GM10248 (cell line): ENCODE measurements around the gene NAT8.

Source experiments
- CTCF ChIA-PET: fragments of 300-600 bp; sonication (Branson Sonifier 250); formaldehyde crosslinking; extraction: SDS; loops from one replicate; lab custom pipeline; 2021; ENCODE audit warnings: antibody characterized with exemption; lab: Yijun Ruan, JAX
- POLR2A ChIA-PET: fragments of 350-650 bp; sonication (Branson Sonifier 250); formaldehyde crosslinking; extraction: SDS; loops from one replicate; lab custom pipeline; 2020; ENCODE audit warnings: antibody characterized with exemption; lab: Yijun Ruan, JAX
- DNase-seq: peaks from one replicate; pipeline ENCODE4 v3.0.0; 2012; ENCODE audit errors: extremely low spot score
- TF ChIP-seq, protein P1 (sequence below): IDR thresholded peaks from 2 replicates; pipeline ENCODE4 v1.5.1; 2012; ENCODE audit warnings: mild to moderate bottlenecking, low read depth; ENCODE audit errors: extremely low read depth, missing control alignments, control extremely low read depth

Gene NAT8

DNA sequence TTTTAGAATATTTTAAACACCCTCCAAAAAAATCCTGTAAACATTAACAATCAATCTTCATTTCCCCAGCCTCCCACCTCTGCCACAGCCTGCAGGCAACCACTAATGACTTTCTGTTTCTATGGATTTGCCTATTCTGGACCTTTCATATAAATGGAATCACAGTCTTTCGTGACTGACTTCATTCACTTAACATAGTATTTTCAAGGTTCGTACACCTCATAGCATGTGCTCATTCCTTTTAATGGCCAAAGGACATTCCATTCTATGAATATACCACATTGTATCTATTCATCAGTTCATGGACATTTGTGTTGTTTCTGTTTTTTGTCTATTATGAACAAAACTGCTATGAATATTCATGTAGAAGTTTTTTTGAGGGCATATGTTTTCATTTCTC, 48.5 kb downstream of the NAT8 start:
- ChIA-PET POLR2A (no interaction called here), CTCF (no interaction called here)
- DNase-seq, result no peak
- TF ChIP-seq, protein P1, sequence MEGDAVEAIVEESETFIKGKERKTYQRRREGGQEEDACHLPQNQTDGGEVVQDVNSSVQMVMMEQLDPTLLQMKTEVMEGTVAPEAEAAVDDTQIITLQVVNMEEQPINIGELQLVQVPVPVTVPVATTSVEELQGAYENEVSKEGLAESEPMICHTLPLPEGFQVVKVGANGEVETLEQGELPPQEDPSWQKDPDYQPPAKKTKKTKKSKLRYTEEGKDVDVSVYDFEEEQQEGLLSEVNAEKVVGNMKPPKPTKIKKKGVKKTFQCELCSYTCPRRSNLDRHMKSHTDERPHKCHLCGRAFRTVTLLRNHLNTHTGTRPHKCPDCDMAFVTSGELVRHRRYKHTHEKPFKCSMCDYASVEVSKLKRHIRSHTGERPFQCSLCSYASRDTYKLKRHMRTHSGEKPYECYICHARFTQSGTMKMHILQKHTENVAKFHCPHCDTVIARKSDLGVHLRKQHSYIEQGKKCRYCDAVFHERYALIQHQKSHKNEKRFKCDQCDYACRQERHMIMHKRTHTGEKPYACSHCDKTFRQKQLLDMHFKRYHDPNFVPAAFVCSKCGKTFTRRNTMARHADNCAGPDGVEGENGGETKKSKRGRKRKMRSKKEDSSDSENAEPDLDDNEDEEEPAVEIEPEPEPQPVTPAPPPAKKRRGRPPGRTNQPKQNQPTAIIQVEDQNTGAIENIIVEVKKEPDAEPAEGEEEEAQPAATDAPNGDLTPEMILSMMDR, result no peak
